Activated naive CD4-positive, alpha-beta T cell treated with anti-CD3 and anti-CD28 coated beads, Interleukin-2, amount 50 U/mL, for 72 hours (primary cell): Measurements from ENCODE around the gene CEP164. TPM values are rescaled to one million over a fixed set of nuclear protein-coding genes. Genes with fewer than 3 reads are reported as not detected.
"Not testable (repeated sequence)": the region's sequence is repeated elsewhere in the genome, so short reads cannot be mapped to it uniquely, and the experiment has no call there.

Source experiments
- ATAC-seq, 2 donors: fragments of 150-1000 bp; cut with Tn5 transposase; 2 replicates each; pipeline ENCODE4 v1.10.0; 2021; ENCODE audit warnings: mild to moderate bottlenecking in 2 of 2, moderate library complexity in 2 of 2
- DNase-seq, 2 donors: peaks; one replicate each; pipeline ENCODE4 v3.0.0; 2021 to 2022; ENCODE audit warnings: low spot score in 2 of 2
- H3K27ac Mint-ChIP-seq, 2 donors: one replicate each; pipeline ENCODE4 v1.8.0; 2022; ENCODE audit warnings: mild to moderate bottlenecking in 2 of 2, mixed read lengths in 2 of 2
- H3K36me3 Mint-ChIP-seq, 2 donors: one replicate each; pipeline ENCODE4 v1.8.0; 2022; ENCODE audit warnings: mixed read lengths in 2 of 2
- H3K9me3 Mint-ChIP-seq, 2 donors: one replicate each; pipeline ENCODE4 v1.8.0; 2022; ENCODE audit warnings: mixed read lengths in 2 of 2
- total RNA-seq, 2 donors: library from RNA; stranded (reverse); gene quantifications; one replicate each; pipeline ENCODE4 v1.2.3, GENCODE V29; 2022

The CEP164 gene
- total RNA-seq, 2 donors from 2014 or later: 20.1 to 30.1 TPM

- DNase-seq: no peak
- H3K27ac Mint-ChIP-seq: no peak overlapping the region
- ATAC-seq: no peak
- peaks cover 9 to 14% of the 10 kb centered on the region in 2 donors for H3K36me3 Mint-ChIP-seq
- peaks cover 8 to 11% of the 10 kb centered on the region in 2 donors for H3K9me3 Mint-ChIP-seq
These were observed 126.4 kb downstream of the CEP164 start for GRCh38 chr11:117453886-117454563.

GRCh38 chr11:117454564-117454917 is 126.9 kb downstream of the CEP164 start:
- DNase-seq (no peak), ATAC-seq (no peak)
- Mint-ChIP-seq H3K36me3 (peaks cover 9 to 14% of the 10 kb centered on the region in 2 donors), H3K9me3 (peaks cover 8 to 11% of the 10 kb centered on the region in 2 donors), H3K27ac (no peak overlapping the region)

DNA sequence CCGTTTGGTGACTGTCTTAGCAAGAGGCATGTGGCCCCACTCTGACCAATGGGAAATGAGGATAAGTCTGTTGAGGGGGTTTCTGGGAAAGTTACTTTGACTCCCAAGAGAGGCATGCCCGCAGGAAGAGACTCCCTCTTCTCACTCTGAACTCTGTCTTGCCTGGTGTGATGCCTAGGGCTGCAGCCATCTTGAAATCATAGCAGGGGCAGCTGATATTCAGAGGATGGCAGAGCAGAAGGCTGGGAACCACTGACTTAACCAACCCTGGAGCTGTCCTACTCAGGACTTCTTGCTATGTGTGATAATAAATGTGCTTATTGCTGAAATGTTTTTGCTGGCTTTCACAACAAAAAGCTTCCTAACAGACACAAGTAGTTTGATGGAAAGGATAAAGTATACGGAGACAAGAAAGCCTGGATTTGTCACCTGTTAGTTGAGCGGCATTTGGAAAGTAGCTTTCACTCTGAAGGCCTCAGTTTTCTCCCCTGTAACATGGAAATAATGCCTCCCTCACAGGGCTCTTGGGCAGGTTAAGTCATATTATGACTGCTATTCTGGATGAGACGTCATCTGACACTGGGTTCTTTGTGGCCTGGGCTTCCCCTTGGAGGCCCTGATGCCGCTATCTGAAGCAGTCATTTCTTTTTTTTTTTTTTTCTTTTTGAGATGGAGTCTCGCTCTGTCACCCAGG is 128.5 kb downstream of the CEP164 start:
- Mint-ChIP-seq H3K36me3 (peaks cover 9 to 14% of the 10 kb centered on the region in 2 donors), H3K27ac (no peak overlapping the region), H3K9me3 (peaks cover 8 to 11% of the 10 kb centered on the region in 2 donors)
- ATAC-seq (peak; percentile 84 to 95), DNase-seq (no peak)

DNA sequence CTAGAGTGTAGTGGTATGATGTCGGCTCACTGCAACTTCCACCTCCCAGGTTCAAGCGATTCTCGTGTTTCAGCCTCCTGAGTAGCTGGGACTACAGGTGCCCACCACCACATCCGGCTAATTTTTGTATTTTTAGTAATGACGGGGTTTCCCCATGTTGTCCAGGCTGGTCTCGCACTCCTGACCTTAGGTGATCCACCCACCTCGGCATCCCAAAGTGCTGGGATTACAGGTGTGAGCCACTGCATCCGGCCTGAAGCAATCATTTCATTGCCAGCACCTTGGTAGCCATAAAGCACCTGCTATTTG is 129.0 kb downstream of the CEP164 start:
- ATAC-seq: peak in 1 of 2 donors; percentile 3
- H3K9me3 Mint-ChIP-seq: peaks cover 8 to 11% of the 10 kb centered on the region in 2 donors
- not testable (repeated sequence) for DNase-seq, H3K27ac Mint-ChIP-seq
- H3K36me3 Mint-ChIP-seq: peaks cover 9 to 14% of the 10 kb centered on the region in 2 donors

- Mint-ChIP-seq H3K36me3 (peaks cover 9 to 14% of the 10 kb centered on the region in 2 donors), H3K9me3 (peaks cover 8 to 11% of the 10 kb centered on the region in 2 donors), H3K27ac (no peak overlapping the region)
- DNase-seq: no peak
- ATAC-seq: no peak
These were observed 129.6 kb downstream of the CEP164 start for GRCh38 chr11:117457031-117457785.

GRCh38 chr11:117457835-117458234 is 130.2 kb downstream of the CEP164 start:
- H3K27ac Mint-ChIP-seq: peak overlapping the region in 1 of 2 donors; percentile 63

DNA sequence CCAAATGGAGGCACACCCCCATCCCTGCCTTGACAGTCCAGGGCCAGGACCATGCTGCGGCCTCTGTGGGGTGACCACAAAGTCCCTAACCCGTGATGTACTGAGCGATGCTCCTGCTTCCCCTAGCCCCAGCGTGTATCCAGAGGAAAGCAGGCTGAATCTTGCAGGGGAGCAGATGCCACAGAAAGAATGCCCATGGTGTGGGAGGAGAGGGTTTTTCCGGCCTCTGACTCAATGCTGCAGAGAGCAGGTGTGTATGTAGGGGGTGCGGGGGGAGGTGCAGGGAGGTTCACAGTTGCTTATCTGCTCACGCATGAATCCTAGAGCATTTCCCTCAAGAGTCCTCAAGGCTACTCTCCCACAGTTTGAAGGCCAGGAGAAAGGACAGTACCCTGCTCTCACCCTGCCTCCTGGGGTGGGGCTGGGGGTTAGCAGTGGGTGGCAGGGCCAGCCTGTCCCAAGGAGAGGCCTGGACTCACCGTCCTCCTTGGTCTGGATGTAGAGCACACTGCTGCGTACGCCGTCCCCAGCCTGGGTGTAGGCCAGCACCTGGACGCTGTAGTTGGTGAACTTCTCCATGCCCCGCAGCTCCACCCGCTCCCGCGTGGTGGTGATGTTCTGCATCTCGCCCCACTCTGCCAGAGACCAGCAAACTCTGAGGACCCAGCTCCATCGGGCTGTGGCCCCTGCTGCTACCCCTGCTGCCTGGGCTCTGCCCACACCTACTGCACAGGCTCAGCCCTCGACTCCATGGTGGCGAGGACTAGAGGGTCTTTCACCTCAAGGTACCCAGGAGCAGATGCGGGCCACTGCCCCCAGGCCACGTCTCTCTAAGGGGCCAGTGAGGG is 130.8 kb downstream of the CEP164 start:
- Mint-ChIP-seq H3K9me3 (peaks cover 8 to 11% of the 10 kb centered on the region in 2 donors), H3K36me3 (peaks cover 9 to 14% of the 10 kb centered on the region in 2 donors), H3K27ac (peak overlapping the region in 1 of 2 donors; percentile 63)
- ATAC-seq (peak in 1 of 2 donors; percentile 50), DNase-seq (no peak)

More at GRCh38 chr11:117457835-117458234, 130.2 kb downstream of the CEP164 start:
- Mint-ChIP-seq H3K9me3 (peaks cover 8 to 11% of the 10 kb centered on the region in 2 donors), H3K36me3 (peaks cover 9 to 14% of the 10 kb centered on the region in 2 donors)
- ATAC-seq (no peak), DNase-seq (no peak)

DNA sequence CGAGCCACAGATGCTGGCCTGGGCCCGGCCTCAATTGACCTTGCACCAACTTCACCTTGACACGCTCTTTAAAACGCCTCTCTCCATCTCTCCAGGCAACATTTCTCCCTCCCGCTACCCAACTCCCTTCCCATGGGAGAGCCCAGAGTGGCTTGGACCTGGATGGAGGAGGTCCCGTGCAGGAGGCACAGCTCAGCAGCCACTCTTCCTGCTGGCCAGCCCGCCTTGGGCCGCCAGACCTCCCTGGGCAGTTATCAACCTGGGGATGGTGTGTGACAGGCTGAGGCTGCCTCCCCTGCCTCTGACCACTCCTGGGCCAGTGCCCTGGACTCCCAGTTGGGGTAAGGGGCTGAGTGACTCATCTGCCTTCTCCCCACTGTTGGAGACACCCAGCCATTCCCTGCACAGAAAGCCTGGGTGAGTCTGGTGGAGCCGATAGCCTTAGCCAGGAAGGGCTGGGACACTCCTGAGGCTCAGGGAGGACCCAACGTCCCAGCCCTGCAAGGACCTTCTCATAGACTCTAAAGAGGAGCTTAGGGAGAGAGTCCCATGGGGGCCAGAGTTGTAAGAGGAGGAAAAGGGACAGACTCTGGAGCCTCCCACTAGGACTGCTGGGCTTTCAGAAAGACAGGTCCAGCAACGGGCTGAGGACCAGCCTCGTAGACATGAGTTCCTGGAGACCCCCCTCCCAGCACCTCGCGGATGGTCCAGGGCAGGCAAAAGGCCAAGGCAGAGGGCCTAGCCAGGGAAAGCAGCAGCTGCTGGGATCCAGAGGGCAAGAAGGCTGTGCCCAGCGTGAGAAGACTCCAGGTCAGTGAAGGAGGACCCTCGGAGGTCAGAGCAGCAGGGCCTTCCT is 131.7 kb downstream of the CEP164 start:
- H3K27ac Mint-ChIP-seq: peak overlapping the region; percentile 7 to 44

GRCh38 chr11:117459979-117460300 is 132.3 kb downstream of the CEP164 start:
- ATAC-seq (no peak), DNase-seq (no peak)
- H3K36me3 Mint-ChIP-seq: peaks cover 0 to 2% of the 10 kb centered on the region in 2 donors
- peaks cover 0 to 3% of the 10 kb centered on the region in 2 donors for H3K9me3 Mint-ChIP-seq
- H3K27ac Mint-ChIP-seq: peak overlapping the region in 1 of 2 donors; percentile 44

More for the DNA sequence above, 131.7 kb downstream of the CEP164 start:
- peaks cover 3 to 8% of the 10 kb centered on the region in 2 donors for H3K36me3 Mint-ChIP-seq
- no peak for DNase-seq
- H3K9me3 Mint-ChIP-seq: peaks cover 3 to 7% of the 10 kb centered on the region in 2 donors
- ATAC-seq: no peak

- H3K27ac Mint-ChIP-seq: no peak overlapping the region
- ATAC-seq (no peak), DNase-seq (no peak)
- H3K9me3 Mint-ChIP-seq: no peaks in the 10 kb centered on the region
- no peaks in the 10 kb centered on the region for H3K36me3 Mint-ChIP-seq
These were observed 133.9 kb downstream of the CEP164 start for GRCh38 chr11:117461396-117462182.

DNA sequence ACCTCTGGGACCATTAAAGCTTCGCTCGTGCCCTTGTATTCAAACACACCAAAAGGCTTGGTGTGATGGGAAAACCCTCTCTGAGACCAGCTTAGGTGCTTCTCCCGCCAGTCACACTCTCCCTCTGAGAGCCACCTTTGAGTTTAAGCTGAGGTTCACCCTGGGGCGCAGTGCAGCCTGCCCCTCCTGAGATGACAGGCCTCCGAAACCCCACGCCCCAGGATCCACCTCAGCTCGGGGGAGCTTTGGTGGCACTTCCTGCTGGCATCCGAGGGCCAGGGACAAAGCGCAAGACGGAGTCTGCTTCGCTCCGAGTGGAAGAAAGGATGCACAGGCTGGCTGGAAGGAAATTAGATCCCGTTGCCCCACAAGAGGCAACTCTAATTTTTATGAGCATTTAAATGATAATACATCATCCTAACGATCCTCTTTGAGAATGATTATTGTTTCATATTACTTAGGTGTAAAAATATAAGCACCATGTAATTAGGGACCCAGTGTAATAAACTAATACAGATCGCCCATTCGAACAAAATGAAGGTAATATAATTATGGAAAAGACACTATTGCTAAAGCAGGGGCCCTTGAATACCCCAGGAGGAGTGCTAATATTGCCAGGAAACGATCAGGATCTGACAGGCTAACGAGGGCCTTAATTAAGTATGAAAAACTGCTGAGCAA is 134.7 kb downstream of the CEP164 start:
- DNase-seq (no peak), ATAC-seq (no peak)
- Mint-ChIP-seq H3K27ac (no peak overlapping the region), H3K36me3 (no peaks in the 10 kb centered on the region), H3K9me3 (no peaks in the 10 kb centered on the region)

DNA sequence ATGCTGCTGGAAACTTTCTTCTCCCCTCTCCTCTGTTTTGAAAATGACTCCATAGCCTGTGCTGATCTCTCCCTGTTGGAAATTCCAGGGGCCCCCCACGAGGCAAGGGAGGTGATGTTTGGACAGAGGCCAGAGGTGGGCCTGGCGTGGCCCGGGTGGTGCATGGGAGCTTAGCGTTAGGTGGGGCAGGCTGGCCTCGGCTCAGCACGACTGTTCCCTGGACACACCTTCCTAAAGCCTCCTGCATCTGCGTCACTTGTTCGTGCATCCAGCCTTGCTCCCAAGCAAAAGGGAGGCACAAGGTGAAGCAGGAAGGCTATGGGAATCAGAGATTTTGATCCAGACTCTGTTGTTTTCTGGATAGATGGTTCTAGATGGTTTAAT is 135.2 kb downstream of the CEP164 start:
- Mint-ChIP-seq H3K27ac (no peak overlapping the region), H3K9me3 (no peaks in the 10 kb centered on the region), H3K36me3 (no peaks in the 10 kb centered on the region)
- no peak for DNase-seq
- no peak for ATAC-seq
